Loucy (cell line): ENCODE results near the gene MYOM3.

Experiments used
- H2AFZ ChIP-seq: fragments of 200-600 bp; sonication (generic); 2 replicates; pipeline ENCODE4 v1.6.0; 2016; ENCODE audit warnings: antibody characterized with exemption, mild to moderate bottlenecking, low read length, moderate library complexity
- H3F3A ChIP-seq: fragments of 200-600 bp; 2 replicates; pipeline ENCODE4 v1.6.0; 2016; ENCODE audit warnings: antibody characterized with exemption, low read depth, mild to moderate bottlenecking
- H3K27me3 ChIP-seq: fragments of 200-600 bp; sonication (generic); 2 replicates; pipeline ENCODE4 v1.6.1; 2014; ENCODE audit warnings: low read length, mild to moderate bottlenecking; ENCODE audit not compliant: insufficient read depth, poor library complexity, severe bottlenecking
- H3K36me3 ChIP-seq: fragments of 200-600 bp; sonication (generic); 2 replicates; pipeline ENCODE4 v1.6.1; 2016; ENCODE audit warnings: low read length; ENCODE audit not compliant: insufficient read depth
- H3K4me1 ChIP-seq: fragments of 200-600 bp; sonication (generic); 2 replicates; pipeline ENCODE4 v1.5.1; 2014; ENCODE audit warnings: low read length, mild to moderate bottlenecking; ENCODE audit not compliant: insufficient read depth, poor library complexity, severe bottlenecking
- H3K4me2 ChIP-seq: fragments of 200-600 bp; sonication (generic); 2 replicates; pipeline ENCODE4 v1.6.0; 2014; ENCODE audit warnings: antibody characterized with exemption, low read length, low read depth, mild to moderate bottlenecking; ENCODE audit not compliant: poor library complexity, severe bottlenecking
- H3K4me3 ChIP-seq: fragments of 200-600 bp; sonication (generic); 2 replicates; pipeline ENCODE4 v1.5.1; 2014; ENCODE audit warnings: low read length, mild to moderate bottlenecking, mixed read lengths; ENCODE audit not compliant: poor library complexity, severe bottlenecking
- H3K79me2 ChIP-seq: fragments of 200-600 bp; sonication (generic); 2 replicates; pipeline ENCODE4 v1.6.1; 2014; ENCODE audit warnings: low read length; ENCODE audit not compliant: insufficient read depth
- H3K9ac ChIP-seq: fragments of 200-600 bp; sonication (generic); 2 replicates; pipeline ENCODE4 v1.6.0; 2014; ENCODE audit warnings: mild to moderate bottlenecking, low read depth, low read length, moderate library complexity; ENCODE audit not compliant: poor library complexity, severe bottlenecking
- H3K9me2 ChIP-seq: fragments of 200-600 bp; sonication (generic); replicated peaks from 2 replicates; pipeline ENCODE4 v1.6.1; 2016; ENCODE audit warnings: low read depth, low read length, mixed read lengths
- H3K9me3 ChIP-seq: fragments of 200-600 bp; sonication (generic); 2 replicates; pipeline ENCODE4 v1.6.1; 2014; ENCODE audit warnings: mild to moderate bottlenecking, antibody characterized with exemption, low read length, low read depth; ENCODE audit not compliant: insufficient read depth
- H4K20me1 ChIP-seq: fragments of 200-600 bp; sonication (generic); 2 replicates; pipeline ENCODE4 v1.6.0; 2014; ENCODE audit warnings: antibody characterized with exemption, low read length, mild to moderate bottlenecking; ENCODE audit not compliant: insufficient read depth, poor library complexity, severe bottlenecking
- CTCF ChIP-seq: fragments of 200-600 bp; sonication (generic); conservative IDR thresholded peaks from 2 replicates; pipeline ENCODE4 v1.5.1; 2014; ENCODE audit warnings: mild to moderate bottlenecking, antibody characterized with exemption, low read length
- EZH2phosphoT487 ChIP-seq: fragments of 200-600 bp; IDR thresholded peaks from 2 replicates; pipeline ENCODE4 v1.6.1; 2018; ENCODE audit warnings: antibody characterized with exemption, mild to moderate bottlenecking, moderate library complexity, borderline replicate concordance

Gene MYOM3

GRCh38 chr1:24133819-24134218, 21.9 kb upstream of the MYOM3 start:
- H2AFZ ChIP-seq = no peak overlapping the region
- TF ChIP-seq CTCF = no peak

GRCh38 chr1:24130385-24130784, 18.4 kb upstream of the MYOM3 start:
- no peaks in the 10 kb centered on the region for H3K27me3 ChIP-seq
- H3F3A ChIP-seq = no peaks in the 10 kb centered on the region
- no peaks in the 10 kb centered on the region for H3K79me2 ChIP-seq
- TF ChIP-seq CTCF (no peak), EZH2phosphoT487 (no peak)
- no peaks in the 10 kb centered on the region for H3K36me3 ChIP-seq
- H3K4me2 ChIP-seq = no peak overlapping the region
- no peaks in the 10 kb centered on the region for H3K4me1 ChIP-seq
- H2AFZ ChIP-seq = no peak overlapping the region
- H3K4me3 ChIP-seq = no peak overlapping the region
- no peaks in the 10 kb centered on the region for H4K20me1 ChIP-seq
- peaks cover 9% of the 10 kb centered on the region; the same call in 1 of the 2 replicates for H3K9me3 ChIP-seq
- no peaks in the 10 kb centered on the region for H3K9me2 ChIP-seq
- H3K9ac ChIP-seq = no peak overlapping the region

More at GRCh38 chr1:24133819-24134218, 21.9 kb upstream of the MYOM3 start:
- no peak overlapping the region for H3K4me3 ChIP-seq
- H3K27me3 ChIP-seq = no peaks in the 10 kb centered on the region
- no peak overlapping the region for H3K9ac ChIP-seq
- H3K4me2 ChIP-seq = no peak overlapping the region
- no peaks in the 10 kb centered on the region for H3K79me2 ChIP-seq
- H3K9me3 ChIP-seq = peaks cover 9% of the 10 kb centered on the region; the same call in 1 of the 2 replicates
- H3F3A ChIP-seq = no peaks in the 10 kb centered on the region
- no peaks in the 10 kb centered on the region for H3K36me3 ChIP-seq
- H4K20me1 ChIP-seq = no peaks in the 10 kb centered on the region
- H3K4me1 ChIP-seq = no peaks in the 10 kb centered on the region
- no peaks in the 10 kb centered on the region for H3K9me2 ChIP-seq

GRCh38 chr1:24127801-24128363, 15.9 kb upstream of the MYOM3 start:
- TF ChIP-seq CTCF (no peak), EZH2phosphoT487 (no peak)
- H3K36me3 ChIP-seq = no peaks in the 10 kb centered on the region
- H3K9ac ChIP-seq = no peak overlapping the region
- no peaks in the 10 kb centered on the region for H3K27me3 ChIP-seq
- no peak overlapping the region for H2AFZ ChIP-seq
- H3K4me3 ChIP-seq = no peak overlapping the region
- no peaks in the 10 kb centered on the region for H3K9me2 ChIP-seq
- no peak overlapping the region for H3K4me2 ChIP-seq
- no peaks in the 10 kb centered on the region for H3K4me1 ChIP-seq
- peaks cover 9% of the 10 kb centered on the region; the same call in 1 of the 2 replicates for H3K9me3 ChIP-seq
- H4K20me1 ChIP-seq = no peaks in the 10 kb centered on the region
- H3F3A ChIP-seq = no peaks in the 10 kb centered on the region
- H3K79me2 ChIP-seq = no peaks in the 10 kb centered on the region
